ENCODE measurements around the gene DHRS7B. TPM values are rescaled to one million over a fixed set of nuclear protein-coding genes. Genes with fewer than 3 reads are reported as not detected.

Gene DHRS7B
- total and polyA plus RNA-seq, 11 donors: 20.2 to 45.2 (median 35.7) TPM

- DNase-seq: no peak
- no peaks in the 10 kb centered on the region for H3K27me3 ChIP-seq
- no peak for ATAC-seq
- no peaks in the 10 kb centered on the region for H3K36me3 ChIP-seq
- 92 to 96% (median 94%) methylated on average over 6 of the region's 6 CpGs for WGBS, 4 donors
- H3K9me3 ChIP-seq: no peaks in the 10 kb centered on the region
- H3K4me1 ChIP-seq: peaks cover 4 to 65% (median 38%) of the 10 kb centered on the region in 12 donors
- TF ChIP-seq POLR2A (IDR thresholded peaks at IDR 0.05) (no peak), CTCF (IDR thresholded peaks at IDR 0.05) (peak in 2 of 12 donors; percentile 11 to 23)
- no peak overlapping the region for H3K4me3 ChIP-seq
- intact Hi-C loops (cut with DNase I): loop anchor here in 1 of 10 donors (5.0 kb wide), 1 partner anchor 37 kb away; the partner anchor contains the start of gene DHRS7B
- H3K27ac ChIP-seq: no peak overlapping the region
Measured at GRCh38 chr17:21164216-21164615, 37.5 kb downstream of the DHRS7B start.

GRCh38 chr17:21164620-21165019, 37.9 kb downstream of the DHRS7B start:
- no peak overlapping the region for H3K27ac ChIP-seq
- no peak for ATAC-seq
- H3K4me3 ChIP-seq: no peak overlapping the region
- H3K4me1 ChIP-seq: peaks cover 4 to 66% (median 40%) of the 10 kb centered on the region in 12 donors
- H3K27me3 ChIP-seq: no peaks in the 10 kb centered on the region
- no peak for DNase-seq
- no peaks in the 10 kb centered on the region for H3K36me3 ChIP-seq
- H3K9me3 ChIP-seq: no peaks in the 10 kb centered on the region
- WGBS, 4 donors: 72 to 84% (median 77%) methylated on average over 5 of the region's 5 CpGs
- TF ChIP-seq CTCF (IDR thresholded peaks at IDR 0.05): no peak
- no peak for TF ChIP-seq POLR2A (IDR thresholded peaks at IDR 0.05)
- intact Hi-C loops (cut with DNase I): loop anchor here in 4 of 10 donors (5.0 kb wide), 2 partner anchors 37 to 48 kb away; partner anchors contain the start of genes TMEM11 (in 3 of the 4) and DHRS7B (in 1 of the 4)

GRCh38 chr17:21165922-21166594, 39.3 kb downstream of the DHRS7B start:
- Histone ChIP-seq H3K9me3 (no peaks in the 10 kb centered on the region), H3K27ac (peak overlapping the region; percentile 46 to 91 (median 80)), H3K27me3 (no peaks in the 10 kb centered on the region), H3K4me1 (peaks cover 4 to 73% (median 48%) of the 10 kb centered on the region in 12 donors), H3K36me3 (no peaks in the 10 kb centered on the region), H3K4me3 (peak overlapping the region in 10 of 12 donors; percentile 4 to 41 (median 34))
- no peak for TF ChIP-seq POLR2A (IDR thresholded peaks at IDR 0.05)
- TF ChIP-seq CTCF (IDR thresholded peaks at IDR 0.05): no peak
- ATAC-seq (peak; percentile 79 to 89 (median 87)), DNase-seq (peak; percentile 72 to 89 (median 79))
- 42 to 61% (median 58%) methylated on average over 11 of the region's 11 CpGs for WGBS, 4 donors
- intact Hi-C loops (cut with DNase I): loop anchor here in 3 of 10 donors (5.0 kb wide), 1 partner anchor 46 kb away; the partner anchor contains the start of gene TMEM11 (in 3 of the 3)

GRCh38 chr17:21166595-21167210, 39.9 kb downstream of the DHRS7B start:
- Histone ChIP-seq H3K36me3 (no peaks in the 10 kb centered on the region), H3K9me3 (no peaks in the 10 kb centered on the region), H3K27me3 (no peaks in the 10 kb centered on the region), H3K4me1 (peaks cover 4 to 70% (median 48%) of the 10 kb centered on the region in 12 donors), H3K27ac (peak overlapping the region; percentile 46 to 91 (median 80)), H3K4me3 (peak overlapping the region in 10 of 12 donors; percentile 4 to 41 (median 34))
- DNase-seq: no peak
- intact Hi-C loops (cut with DNase I): loop anchor here in 3 of 10 donors (5.0 kb wide), 1 partner anchor 46 kb away; the partner anchor contains the start of gene TMEM11 (in 3 of the 3)
- no peak for TF ChIP-seq POLR2A (IDR thresholded peaks at IDR 0.05)
- ATAC-seq: peak in 2 of 4 donors; percentile 20 to 37
- 34 to 43% (median 40%) methylated on average over 5 of the region's 5 CpGs for WGBS, 4 donors

Data from heart left ventricle (tissue), 16 donors.